Kidney (tissue), 14 donors: Measurements from ENCODE around the gene UBALD2. TPM values are rescaled to one million over a fixed set of nuclear protein-coding genes. Genes with fewer than 3 reads are reported as not detected.
A peak's percentile ranks its signal among the peaks of the same experiment; 100 is the strongest.

Source experiments
- DNase-seq, 5 donors: peaks; one replicate each; pipeline ENCODE4 v3.0.0-alpha.2; 2013 to 2020
- FAIRE-seq: peaks from 2 replicates; lab custom pipeline; 2012; peaks lifted over from hg19 to GRCh38; lab: Jason Lieb, UNC
- H3K27ac ChIP-seq, 2 donors: one replicate each; pipeline ENCODE4 v1.7.0; 2013; ENCODE audit warnings: low read depth in 2 of 2, low read length in 2 of 2, inconsistent platforms in 1 of 2
- H3K27me3 ChIP-seq: one replicate; pipeline ENCODE4 v1.7.1; 2013; ENCODE audit warnings: low read length, inconsistent platforms; ENCODE audit not compliant: control insufficient read depth, insufficient read depth
- H3K36me3 ChIP-seq, 3 donors: one replicate each; pipeline versions ENCODE4 v1.7.0 to v1.7.1; 2013; ENCODE audit warnings: low read length in 3 of 3, control low read depth in 1 of 3, inconsistent platforms in 1 of 3; ENCODE audit not compliant: insufficient read depth in 3 of 3, control insufficient read depth in 2 of 3
- H3K4me1 ChIP-seq, 3 donors: one replicate each; pipeline versions ENCODE4 v1.7.0 to v1.7.1; 2013; ENCODE audit warnings: low read length in 3 of 3, inconsistent platforms in 1 of 3, low read depth in 1 of 3; ENCODE audit not compliant: control insufficient read depth in 2 of 3, insufficient read depth in 2 of 3
- H3K4me3 ChIP-seq, 3 donors: one replicate each; pipeline versions ENCODE4 v1.7.0 to v1.8.1; 2013; ENCODE audit warnings: low read length in 3 of 3, control low read depth in 1 of 3, inconsistent platforms in 1 of 3
- H3K9ac ChIP-seq, 3 donors: one replicate each; pipeline versions ENCODE4 v1.7.0 to v1.7.1; 2013; ENCODE audit warnings: low read length in 3 of 3, control low read depth in 1 of 3, inconsistent platforms in 1 of 3
- H3K9me3 ChIP-seq, 3 donors: one replicate each; pipeline versions ENCODE4 v1.7.0 to v1.7.1; 2013; ENCODE audit warnings: low read length in 3 of 3, control low read depth in 1 of 3, inconsistent platforms in 1 of 3; ENCODE audit not compliant: control insufficient read depth in 2 of 3, insufficient read depth in 1 of 3
- intact Hi-C: fragments of 100-400 bp; cut with DNase I; formaldehyde crosslinking; loops from one replicate; pipeline ENCODE4 v1.11.1; 2022
- polyA plus RNA-seq: library from polyadenylated mRNA; stranded (reverse); fragments of 350-450 nt; fragmentation: Illumina TruSeq; extraction: RNeasy Lipid Tissue Mini Kit (QIAGEN cat#74804); gene quantifications from one replicate; pipeline ENCODE4 v1.2.3, GENCODE V29; 2014; ENCODE audit warnings: low read depth, low replicate concordance; ENCODE audit not compliant: insufficient read depth
- total RNA-seq: library from RNA; stranded (reverse); fragmentation: NEBNext Ultra II Directional; extraction: Animal tissue kit (Norgen Biotek cat#: 25700); gene quantifications from one replicate; pipeline ENCODE4 v1.2.1, GENCODE V29; 2021
- TF ChIP-seq, protein P1 (sequence below): IDR thresholded peaks from 3 replicates; pipeline ENCODE4 v1.5.1; 2012; ENCODE audit warnings: mild to moderate bottlenecking, moderate library complexity, borderline replicate concordance; ENCODE audit not compliant: insufficient read depth; ENCODE audit errors: extremely low read depth
- donor health status: control.
- donor health status: control.
- donor health status: control.
- donor health status: control.
- donor health status: control.
- donor health status: DM: yes; HTN: yes; CAD: no.
- donor health status: Normal renal cell carcinoma (clear cell type).

UBALD2 gene
- total and polyA plus RNA-seq, 2 donors from 2014 or later, result 54.3 to 59.1 TPM

DNA sequence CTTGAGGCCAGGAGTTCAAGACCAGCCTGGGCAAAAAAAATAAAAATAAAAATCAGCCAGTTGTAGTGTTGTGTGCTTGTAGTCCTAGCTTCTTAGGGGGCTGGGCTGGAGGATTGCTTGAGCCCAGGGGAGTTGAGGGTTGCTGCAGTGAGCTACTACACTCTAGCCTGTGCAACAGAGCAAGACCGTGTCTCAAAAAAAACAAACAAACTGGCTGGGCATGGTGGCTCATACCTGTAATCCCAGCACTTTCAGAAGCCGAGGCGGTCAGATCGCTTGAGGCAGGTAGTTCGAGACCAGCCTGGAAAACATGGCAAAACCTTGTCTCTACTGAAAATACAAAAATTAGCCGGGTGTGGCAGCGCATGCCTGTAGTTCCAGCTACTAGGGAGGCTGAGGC is 4.9 kb upstream of the UBALD2 start:
- H3K27me3 ChIP-seq, result no peaks in the 10 kb centered on the region
- H3K36me3 ChIP-seq, result no peaks in the 10 kb centered on the region
- H3K9ac ChIP-seq, result no peak overlapping the region
- DNase-seq (no peak), FAIRE-seq (no peak)
- intact Hi-C loops, result no loop called here
- H3K9me3 ChIP-seq, result no peaks in the 10 kb centered on the region
- H3K4me3 ChIP-seq, result no peak overlapping the region
- TF ChIP-seq, protein P1, sequence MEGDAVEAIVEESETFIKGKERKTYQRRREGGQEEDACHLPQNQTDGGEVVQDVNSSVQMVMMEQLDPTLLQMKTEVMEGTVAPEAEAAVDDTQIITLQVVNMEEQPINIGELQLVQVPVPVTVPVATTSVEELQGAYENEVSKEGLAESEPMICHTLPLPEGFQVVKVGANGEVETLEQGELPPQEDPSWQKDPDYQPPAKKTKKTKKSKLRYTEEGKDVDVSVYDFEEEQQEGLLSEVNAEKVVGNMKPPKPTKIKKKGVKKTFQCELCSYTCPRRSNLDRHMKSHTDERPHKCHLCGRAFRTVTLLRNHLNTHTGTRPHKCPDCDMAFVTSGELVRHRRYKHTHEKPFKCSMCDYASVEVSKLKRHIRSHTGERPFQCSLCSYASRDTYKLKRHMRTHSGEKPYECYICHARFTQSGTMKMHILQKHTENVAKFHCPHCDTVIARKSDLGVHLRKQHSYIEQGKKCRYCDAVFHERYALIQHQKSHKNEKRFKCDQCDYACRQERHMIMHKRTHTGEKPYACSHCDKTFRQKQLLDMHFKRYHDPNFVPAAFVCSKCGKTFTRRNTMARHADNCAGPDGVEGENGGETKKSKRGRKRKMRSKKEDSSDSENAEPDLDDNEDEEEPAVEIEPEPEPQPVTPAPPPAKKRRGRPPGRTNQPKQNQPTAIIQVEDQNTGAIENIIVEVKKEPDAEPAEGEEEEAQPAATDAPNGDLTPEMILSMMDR, result no peak
- H3K4me1 ChIP-seq, result peaks cover 8 to 19% (median 15%) of the 10 kb centered on the region in 3 donors
- H3K27ac ChIP-seq, result no peak overlapping the region

- TF ChIP-seq, protein P1, result no peak
- no peaks in the 10 kb centered on the region for H3K9me3 ChIP-seq
- FAIRE-seq, result no peak
- H3K27me3 ChIP-seq, result no peaks in the 10 kb centered on the region
- H3K36me3 ChIP-seq, result no peaks in the 10 kb centered on the region
- no peak overlapping the region for H3K4me3 ChIP-seq
- peaks cover 8 to 19% (median 15%) of the 10 kb centered on the region in 3 donors for H3K4me1 ChIP-seq
- no peak for DNase-seq
- no peak overlapping the region for H3K27ac ChIP-seq
- intact Hi-C loops, result no loop called here
- no peak overlapping the region for H3K9ac ChIP-seq
These were observed 4.5 kb upstream of the UBALD2 start for GRCh38 chr17:76260669-76261068.

DNA sequence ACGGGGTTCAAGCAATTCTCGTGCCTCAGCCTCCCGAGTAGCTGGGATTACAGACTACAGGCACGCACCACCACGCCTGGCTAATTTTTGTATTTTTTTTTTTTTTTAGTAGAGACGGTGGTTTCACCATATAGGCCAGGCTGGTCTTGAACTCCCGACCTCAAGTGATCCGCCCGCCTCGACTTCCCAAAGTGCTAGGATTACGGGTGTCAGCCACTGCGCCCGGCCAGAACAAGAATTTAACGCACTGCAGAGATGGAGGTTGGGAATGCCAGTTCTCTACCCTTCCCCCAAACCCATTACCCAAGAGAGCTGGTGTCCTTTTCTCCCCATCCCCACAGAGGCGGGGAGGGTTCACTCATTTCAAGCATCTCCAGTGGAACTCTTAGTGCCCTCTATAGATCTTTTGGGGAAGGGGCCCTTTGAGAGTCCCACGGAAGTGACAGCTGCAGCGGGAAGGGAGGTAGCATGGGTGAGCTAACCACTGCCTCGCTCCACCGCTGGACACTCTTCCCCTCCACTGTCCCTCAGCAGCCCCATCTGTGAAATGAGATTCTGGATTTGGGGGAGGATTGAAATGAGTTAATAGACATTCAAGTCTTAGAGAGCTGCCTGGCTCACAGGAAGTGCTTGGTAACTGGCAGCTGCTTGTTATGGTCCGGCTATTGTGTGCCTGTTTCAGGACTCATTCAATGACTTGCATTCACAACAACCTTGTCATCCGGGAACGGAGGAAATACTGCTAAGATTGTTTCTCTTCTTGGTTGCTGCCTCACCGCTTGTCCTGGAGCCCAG is 3.5 kb upstream of the UBALD2 start:
- Histone ChIP-seq H3K9me3 (no peaks in the 10 kb centered on the region), H3K36me3 (no peaks in the 10 kb centered on the region), H3K4me3 (no peak overlapping the region), H3K4me1 (peaks cover 8 to 23% (median 18%) of the 10 kb centered on the region in 3 donors), H3K9ac (no peak overlapping the region), H3K27me3 (no peaks in the 10 kb centered on the region), H3K27ac (peak overlapping the region; percentile 18 to 76)
- no peak for FAIRE-seq
- TF ChIP-seq, protein P1, result no peak
- DNase-seq, result peak in 1 of 5 donors; percentile 58
- intact Hi-C loops, result no loop called here
